Naive thymus-derived CD4-positive, alpha-beta T cell (primary cell): ENCODE results near the gene HCFC2. TPM values are rescaled to one million over a fixed set of nuclear protein-coding genes. Genes with fewer than 3 reads are reported as not detected.

Source experiments
- ATAC-seq: fragments of 150-1000 bp; cut with Tn5 transposase; 2 replicates; pipeline ENCODE4 v1.10.0; 2021; ENCODE audit warnings: mild to moderate bottlenecking, moderate library complexity
- CTCF ChIA-PET: fragments of 350-600 bp; sonication (Branson Sonifier 250); formaldehyde crosslinking; loops from one replicate; lab custom pipeline; 2021; ENCODE audit warnings: antibody characterized with exemption; lab: Charles Lee
- POLR2A ChIA-PET: fragments of 350-600 bp; sonication (Branson Sonifier 250); formaldehyde crosslinking; loops from one replicate; lab custom pipeline; 2021; ENCODE audit warnings: antibody characterized with exemption, inconsistent platforms; lab: Charles Lee
- DNase-seq, 9 donors: peaks; one replicate each; pipeline versions ENCODE4 v3.0.0 to v3.0.0-alpha.2; 2020 to 2022; ENCODE audit warnings: mixed read lengths in 1 of 9
- H3K27ac ChIP-seq: one replicate; pipeline ENCODE4 v1.7.0; 2013; ENCODE audit warnings: mild to moderate bottlenecking, low read depth, low read length, moderate library complexity
- H3K27me3 ChIP-seq, 2 donors: one replicate each; pipeline ENCODE4 v1.7.0; 2013; ENCODE audit warnings: low read length in 2 of 2, mild to moderate bottlenecking in 2 of 2, moderate library complexity in 2 of 2; ENCODE audit not compliant: control insufficient read depth in 2 of 2, insufficient read depth in 2 of 2
- H3K36me3 ChIP-seq, 3 experiments: 1 replicate in 2 of 3; 2 replicates in 1 of 3; pipeline ENCODE4 v1.7.0; 2013; ENCODE audit warnings: low read length in 3 of 3, mild to moderate bottlenecking in 3 of 3, moderate library complexity in 1 of 3; ENCODE audit not compliant: insufficient read depth in 3 of 3, control insufficient read depth in 2 of 3
- H3K4me1 ChIP-seq, 2 donors: one replicate each; pipeline ENCODE4 v1.7.0; 2013; ENCODE audit warnings: low read length in 2 of 2, mild to moderate bottlenecking in 2 of 2, moderate library complexity in 1 of 2; ENCODE audit not compliant: control insufficient read depth in 2 of 2, insufficient read depth in 2 of 2
- H3K4me3 ChIP-seq: 2 replicates; pipeline ENCODE4 v1.7.0; 2013; ENCODE audit warnings: mild to moderate bottlenecking, low read length
- H3K9me3 ChIP-seq, 3 experiments: 1 replicate in 2 of 3; 2 replicates in 1 of 3; pipeline ENCODE4 v1.7.0; 2013; ENCODE audit warnings: low read length in 3 of 3; ENCODE audit not compliant: control insufficient read depth in 2 of 3
- H3K27ac Mint-ChIP-seq, 9 donors: one replicate each; pipeline ENCODE4 v1.8.0; 2020 to 2022; ENCODE audit warnings: mixed read lengths in 9 of 9, mild to moderate bottlenecking in 8 of 9, moderate library complexity in 5 of 9, inconsistent platforms in 2 of 9
- H3K27me3 Mint-ChIP-seq, 5 donors: one replicate each; pipeline ENCODE4 v1.8.0; 2021 to 2022; ENCODE audit warnings: mixed read lengths in 5 of 5, mild to moderate bottlenecking in 1 of 5
- H3K36me3 Mint-ChIP-seq, 5 donors: one replicate each; pipeline ENCODE4 v1.8.0; 2020 to 2022; ENCODE audit warnings: mixed read lengths in 5 of 5, mild to moderate bottlenecking in 3 of 5, inconsistent platforms in 1 of 5
- H3K4me1 Mint-ChIP-seq, 7 donors: one replicate each; pipeline ENCODE4 v1.8.0; 2020 to 2022; ENCODE audit warnings: mixed read lengths in 7 of 7, mild to moderate bottlenecking in 3 of 7, inconsistent platforms in 1 of 7
- H3K4me3 Mint-ChIP-seq, 10 donors: one replicate each; pipeline ENCODE4 v1.8.0; 2020 to 2022; ENCODE audit warnings: mild to moderate bottlenecking in 10 of 10, mixed read lengths in 10 of 10, moderate library complexity in 6 of 10, inconsistent platforms in 2 of 10
- H3K9me3 Mint-ChIP-seq, 11 donors: one replicate each; pipeline ENCODE4 v1.8.0; 2020 to 2022; ENCODE audit warnings: mixed read lengths in 11 of 11, mild to moderate bottlenecking in 4 of 11, inconsistent platforms in 1 of 11, moderate library complexity in 1 of 11
- intact Hi-C, 2 donors: fragments of 100-400 bp; cut with micrococcal nuclease; formaldehyde crosslinking; loops; one replicate each; pipeline ENCODE4 v1.15.1; 2023
- polyA plus RNA-seq, 2 donors: library from polyadenylated mRNA; unstranded; fragments of 300-500 nt; fragmentation: Illumina TruSeq; gene quantifications; one replicate each; pipeline ENCODE4 v1.2.3, GENCODE V29; 2021
- total RNA-seq, 6 experiments: library from RNA in 5 of 6; stranded (reverse) in 5 of 6; gene quantifications; 1 replicate in 5 of 6; 2 replicates in 1 of 6; pipeline ENCODE4 v1.2.3 and lab custom pipeline; 2021 to 2026

HCFC2 gene
- total and polyA plus RNA-seq, 7 experiments from 2014 or later = 6.4 to 20.2 (median 12.8) TPM

DNA sequence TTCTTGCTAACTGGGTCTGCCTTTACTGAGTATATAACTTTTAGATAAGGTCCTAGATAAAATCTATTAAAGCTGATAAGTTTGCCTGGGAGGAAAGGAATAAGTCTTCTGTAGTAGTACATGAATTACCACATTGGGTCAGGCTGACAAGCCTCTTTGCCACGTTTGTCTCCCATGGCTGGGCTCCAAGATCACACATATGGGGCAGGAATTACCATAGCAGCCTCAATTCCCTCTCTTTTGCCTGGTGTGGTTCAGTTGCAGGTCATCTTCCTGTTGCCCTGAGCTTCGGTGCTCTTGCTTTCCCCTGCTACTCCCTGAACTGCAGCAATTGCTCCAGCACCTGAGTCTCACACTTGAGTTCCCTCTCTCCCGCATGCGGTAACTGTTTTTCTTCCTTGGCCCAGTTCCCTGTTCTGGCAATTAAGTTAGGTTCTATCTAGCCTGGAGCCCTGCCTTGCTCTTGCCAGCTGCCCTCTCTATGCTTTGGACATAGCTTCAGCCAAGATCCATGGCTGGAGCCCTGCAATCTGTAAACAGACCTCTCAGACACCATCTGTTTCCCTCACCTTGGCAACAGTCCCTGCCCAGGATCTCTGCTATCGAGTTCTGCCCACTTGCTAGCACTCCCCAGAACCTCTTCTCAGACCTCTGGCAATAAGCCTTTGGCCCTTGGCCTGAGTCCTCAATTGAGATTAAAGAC, 8.5 kb upstream of the HCFC2 start:
- Histone ChIP-seq H3K4me3 (no peak overlapping the region), H3K9me3 (no peaks in the 10 kb centered on the region), H3K27me3 (peaks cover 0 to 8% of the 10 kb centered on the region in 2 donors), H3K36me3 (no peaks in the 10 kb centered on the region), H3K27ac (no peak overlapping the region), H3K4me1 (no peaks in the 10 kb centered on the region)
- ChIA-PET POLR2A (no interaction called here), CTCF (interaction anchor here (5.9 kb wide), 1 partner anchor 53 kb away, joined by 46 read pairs; no protein-coding TSS in a partner anchor)
- no peak for ATAC-seq
- Mint-ChIP-seq H3K9me3 (peaks cover 0 to 9% (median 0%) of the 10 kb centered on the region in 11 donors), H3K4me3 (no peak overlapping the region), H3K4me1 (no peaks in the 10 kb centered on the region), H3K27me3 (peaks cover 39 to 71% (median 45%) of the 10 kb centered on the region in 5 donors), H3K27ac (no peak overlapping the region), H3K36me3 (peaks cover 0 to 4% (median 0%) of the 10 kb centered on the region in 5 donors)
- intact Hi-C loops = no loop called here
- no peak for DNase-seq

DNA sequence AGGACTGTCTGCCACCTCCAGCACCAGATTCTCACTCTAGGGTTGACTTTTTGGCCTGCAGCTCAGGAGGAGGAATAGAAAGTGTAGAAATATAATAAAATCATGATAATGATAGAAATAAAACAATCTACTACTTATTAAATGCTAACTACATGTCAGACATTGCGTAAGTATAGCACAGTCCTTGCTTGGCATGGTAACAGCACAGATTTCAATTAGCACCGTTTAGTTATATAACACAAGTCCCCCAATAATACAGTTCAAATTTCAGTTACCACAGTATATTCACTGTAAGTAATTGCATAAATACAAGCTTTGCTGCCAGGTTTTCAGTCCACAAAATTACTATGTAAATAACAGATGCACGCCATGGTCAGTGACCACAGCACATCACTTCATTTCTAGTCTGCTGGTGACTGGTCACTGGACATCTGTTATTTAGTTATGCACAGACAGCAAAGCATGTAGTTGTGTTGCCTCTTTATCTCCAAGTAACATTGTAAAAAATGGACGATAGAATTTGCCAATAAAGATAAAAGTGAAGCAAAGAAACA, 7.8 kb upstream of the HCFC2 start:
- DNase-seq (no peak), ATAC-seq (no peak)
- no peak overlapping the region for H3K27ac Mint-ChIP-seq
- no peaks in the 10 kb centered on the region for H3K36me3 ChIP-seq
- ChIA-PET POLR2A (no interaction called here), CTCF (interaction anchor here (5.9 kb wide), 1 partner anchor 52 kb away, joined by 46 read pairs; no protein-coding TSS in a partner anchor)
- H3K27ac ChIP-seq = no peak overlapping the region
- intact Hi-C loops = no loop called here
- H3K4me1 ChIP-seq = no peaks in the 10 kb centered on the region
- peaks cover 0 to 4% (median 0%) of the 10 kb centered on the region in 5 donors for H3K36me3 Mint-ChIP-seq
- H3K9me3 Mint-ChIP-seq = peaks cover 0 to 9% (median 0%) of the 10 kb centered on the region in 11 donors
- H3K9me3 ChIP-seq = no peaks in the 10 kb centered on the region
- no peak overlapping the region for H3K4me3 ChIP-seq
- no peaks in the 10 kb centered on the region for H3K4me1 Mint-ChIP-seq
- H3K27me3 ChIP-seq = peaks cover 0 to 4% of the 10 kb centered on the region in 2 donors
- no peak overlapping the region for H3K4me3 Mint-ChIP-seq
- peaks cover 36 to 73% (median 45%) of the 10 kb centered on the region in 5 donors for H3K27me3 Mint-ChIP-seq

DNA sequence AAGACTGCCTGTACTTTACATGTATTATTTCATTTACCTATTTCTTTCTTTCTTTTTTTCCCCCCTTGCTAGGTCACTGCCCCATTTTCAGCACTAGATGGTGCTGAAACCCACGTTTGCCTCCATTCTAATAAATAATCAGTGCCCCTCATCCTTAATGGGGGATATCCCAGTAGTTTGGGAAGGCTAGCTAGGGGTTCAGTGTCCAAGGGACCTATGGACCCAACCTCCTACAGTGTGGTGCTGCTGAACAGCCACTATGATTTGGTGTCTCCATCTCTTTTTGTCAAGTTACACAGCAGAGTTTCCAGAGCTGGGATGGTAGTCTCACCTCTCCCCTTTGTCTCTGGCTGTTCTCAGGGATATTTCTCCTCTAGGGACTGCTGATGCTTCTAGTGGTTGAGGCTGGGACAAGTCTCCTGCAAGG, 6.5 kb upstream of the HCFC2 start:
- Histone ChIP-seq H3K9me3 (no peaks in the 10 kb centered on the region), H3K27ac (no peak overlapping the region), H3K27me3 (no peaks in the 10 kb centered on the region), H3K4me1 (no peaks in the 10 kb centered on the region), H3K4me3 (no peak overlapping the region), H3K36me3 (no peaks in the 10 kb centered on the region)
- no peaks in the 10 kb centered on the region for H3K4me1 Mint-ChIP-seq
- H3K9me3 Mint-ChIP-seq = peaks cover 0 to 9% (median 0%) of the 10 kb centered on the region in 11 donors
- H3K36me3 Mint-ChIP-seq = peaks cover 0 to 4% (median 0%) of the 10 kb centered on the region in 5 donors
- intact Hi-C loops = loop anchor here (1.0 to 2.0 kb wide), 2 partner anchors 52 to 301 kb away; no protein-coding TSS in a partner anchor
- no peak overlapping the region for H3K27ac Mint-ChIP-seq
- ChIA-PET POLR2A (interaction anchor here (0.6 to 1.2 kb wide), 2 partner anchors 51 to 64 kb away, joined by 4 to 5 read pairs; no protein-coding TSS in a partner anchor), CTCF (interaction anchor here (0.7 to 5.9 kb wide), 5 partner anchors 10 to 174 kb away, joined by 3 to 46 read pairs (median 4); no protein-coding TSS in a partner anchor)
- H3K4me3 Mint-ChIP-seq = no peak overlapping the region
- ATAC-seq (peak; percentile 60), DNase-seq (peak in 5 of 9 donors; percentile 1 to 16 (median 13))
- peaks cover 31 to 70% (median 39%) of the 10 kb centered on the region in 5 donors for H3K27me3 Mint-ChIP-seq

DNA sequence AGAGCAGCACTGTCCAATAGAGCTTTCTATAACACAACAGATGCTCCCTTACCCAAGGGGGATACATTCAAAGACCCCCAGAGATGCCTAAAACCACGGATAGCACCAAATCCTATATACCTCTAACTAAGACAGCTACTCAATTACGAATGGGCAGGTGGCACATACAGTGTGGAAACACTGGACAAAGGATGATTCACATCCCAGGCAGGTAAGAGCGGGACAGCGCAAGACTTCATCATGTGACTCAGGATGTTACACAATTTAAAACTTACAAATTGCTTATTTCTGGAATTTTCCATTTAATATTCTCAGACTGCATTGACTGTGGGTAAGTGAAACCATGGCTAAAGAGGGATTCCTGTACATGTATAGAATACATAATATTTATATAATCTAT, 5.5 kb upstream of the HCFC2 start:
- intact Hi-C loops = loop anchor here in 1 of 2 donors (2.0 kb wide), 1 partner anchor 300 kb away; no protein-coding TSS in a partner anchor
- DNase-seq (no peak), ATAC-seq (no peak)
- H3K27ac Mint-ChIP-seq = no peak overlapping the region
- ChIA-PET CTCF (interaction anchor here (1.2 to 5.9 kb wide), 3 partner anchors 50 to 75 kb away, joined by 3 to 46 read pairs (median 4); no protein-coding TSS in a partner anchor), POLR2A (interaction anchor here (1.2 kb wide), 1 partner anchor 50 kb away, joined by 4 read pairs; no protein-coding TSS in a partner anchor)
- Histone ChIP-seq H3K36me3 (no peaks in the 10 kb centered on the region), H3K9me3 (no peaks in the 10 kb centered on the region), H3K27ac (no peak overlapping the region), H3K4me3 (no peak overlapping the region), H3K4me1 (no peaks in the 10 kb centered on the region), H3K27me3 (no peaks in the 10 kb centered on the region)
- peaks cover 0 to 4% (median 3%) of the 10 kb centered on the region in 7 donors for H3K4me1 Mint-ChIP-seq
- H3K9me3 Mint-ChIP-seq = peaks cover 0 to 9% (median 0%) of the 10 kb centered on the region in 11 donors
- H3K27me3 Mint-ChIP-seq = peaks cover 24 to 66% (median 32%) of the 10 kb centered on the region in 5 donors
- no peak overlapping the region for H3K4me3 Mint-ChIP-seq
- no peaks in the 10 kb centered on the region for H3K36me3 Mint-ChIP-seq

DNA sequence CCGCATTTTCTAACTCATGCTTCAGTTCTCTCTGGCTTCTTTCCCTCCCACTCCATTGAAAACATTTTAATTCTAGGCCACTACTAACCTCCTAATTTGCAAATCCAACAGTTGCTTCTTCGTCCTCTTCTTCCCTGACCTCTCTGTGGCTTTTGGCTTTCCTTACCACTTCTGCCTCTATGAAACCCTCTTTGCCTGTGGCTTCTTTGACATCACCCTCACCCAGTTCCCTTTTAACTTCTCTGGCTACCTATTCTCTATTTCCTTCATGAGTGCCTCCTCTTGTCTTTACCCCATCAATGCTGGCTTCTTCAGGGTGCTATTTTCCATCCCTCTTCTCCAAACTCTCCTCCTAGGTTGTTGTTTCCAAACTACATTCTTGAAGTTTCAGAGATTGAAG, 4.4 kb upstream of the HCFC2 start:
- no peak for ATAC-seq
- H3K4me1 Mint-ChIP-seq = peaks cover under 1 to 6% (median 4%) of the 10 kb centered on the region in 7 donors
- H3K9me3 Mint-ChIP-seq = peaks cover 0 to 9% (median 0%) of the 10 kb centered on the region in 11 donors
- H3K27me3 ChIP-seq = no peaks in the 10 kb centered on the region
- H3K36me3 Mint-ChIP-seq = peaks cover 0 to 2% (median 0%) of the 10 kb centered on the region in 5 donors
- ChIA-PET CTCF (interaction anchor here (5.9 kb wide), 1 partner anchor 49 kb away, joined by 46 read pairs; no protein-coding TSS in a partner anchor), POLR2A (no interaction called here)
- intact Hi-C loops = loop anchor here (2.0 to 10.0 kb wide), 6 partner anchors 223 to 1047 kb away; partner anchors contain the start of genes WASHC4 (in 2 of the 2) and CHST11 (in 1 of the 2)
- H3K4me3 ChIP-seq = no peak overlapping the region
- H3K27ac Mint-ChIP-seq = peak overlapping the region in 1 of 9 donors; percentile 31
- H3K9me3 ChIP-seq = no peaks in the 10 kb centered on the region
- H3K27ac ChIP-seq = no peak overlapping the region
- DNase-seq = no peak
- no peak overlapping the region for H3K4me3 Mint-ChIP-seq
- H3K36me3 ChIP-seq = peaks cover 0 to 8% (median 0%) of the 10 kb centered on the region in 3 experiments
- peaks cover under 1 to 1% of the 10 kb centered on the region in 2 donors for H3K4me1 ChIP-seq
- H3K27me3 Mint-ChIP-seq = peaks cover 14 to 59% (median 20%) of the 10 kb centered on the region in 5 donors

DNA sequence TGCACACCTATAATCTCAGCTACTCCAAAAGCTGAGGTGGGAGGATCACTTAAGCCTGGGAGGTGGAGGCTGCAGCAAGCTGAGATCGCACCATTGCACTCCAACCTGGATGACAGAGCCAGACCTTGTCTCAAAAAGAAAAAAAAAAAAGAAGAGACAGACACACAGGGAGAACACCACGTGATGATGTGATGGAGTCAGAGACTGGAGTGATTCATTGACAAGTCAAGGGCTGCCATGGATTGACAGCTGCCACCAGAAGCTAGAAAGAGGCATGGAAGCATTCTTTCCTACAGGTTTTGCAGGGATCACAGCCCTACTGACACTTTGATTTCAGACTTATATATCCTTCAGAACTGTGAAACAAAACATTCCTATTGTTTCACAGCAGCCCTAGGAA, 3.5 kb upstream of the HCFC2 start:
- no peak for ATAC-seq
- peaks cover 0 to 9% (median 0%) of the 10 kb centered on the region in 11 donors for H3K9me3 Mint-ChIP-seq
- peaks cover 12 to 50% (median 16%) of the 10 kb centered on the region in 5 donors for H3K27me3 Mint-ChIP-seq
- no peaks in the 10 kb centered on the region for H3K9me3 ChIP-seq
- ChIA-PET CTCF (no interaction called here), POLR2A (no interaction called here)
- no peak overlapping the region for H3K27ac Mint-ChIP-seq
- no peak for DNase-seq
- H3K36me3 ChIP-seq = peaks cover 0 to 8% (median 0%) of the 10 kb centered on the region in 3 experiments
- H3K36me3 Mint-ChIP-seq = peaks cover 0 to 3% (median 0%) of the 10 kb centered on the region in 5 donors
- H3K27ac ChIP-seq = no peak overlapping the region
- no peaks in the 10 kb centered on the region for H3K27me3 ChIP-seq
- no peak overlapping the region for H3K4me3 ChIP-seq
- peaks cover 5 to 8% of the 10 kb centered on the region in 2 donors for H3K4me1 ChIP-seq
- H3K4me3 Mint-ChIP-seq = peak overlapping the region in 1 of 10 donors; percentile 16
- intact Hi-C loops = loop anchor here (5.0 to 10.0 kb wide), 5 partner anchors 223 to 1047 kb away; partner anchors contain the start of genes WASHC4 (in 2 of the 2) and CHST11 (in 1 of the 2)
- peaks cover 5 to 14% (median 12%) of the 10 kb centered on the region in 7 donors for H3K4me1 Mint-ChIP-seq
